HPDE6-E6E7 (cell line): Measurements from ENCODE around the gene PTBP3.

Source experiments
- DNase-seq: peaks from one replicate; pipeline ENCODE4 v3.0.0; 2011; ENCODE audit warnings: missing footprints; ENCODE audit errors: extremely low spot score

PTBP3 gene

DNA sequence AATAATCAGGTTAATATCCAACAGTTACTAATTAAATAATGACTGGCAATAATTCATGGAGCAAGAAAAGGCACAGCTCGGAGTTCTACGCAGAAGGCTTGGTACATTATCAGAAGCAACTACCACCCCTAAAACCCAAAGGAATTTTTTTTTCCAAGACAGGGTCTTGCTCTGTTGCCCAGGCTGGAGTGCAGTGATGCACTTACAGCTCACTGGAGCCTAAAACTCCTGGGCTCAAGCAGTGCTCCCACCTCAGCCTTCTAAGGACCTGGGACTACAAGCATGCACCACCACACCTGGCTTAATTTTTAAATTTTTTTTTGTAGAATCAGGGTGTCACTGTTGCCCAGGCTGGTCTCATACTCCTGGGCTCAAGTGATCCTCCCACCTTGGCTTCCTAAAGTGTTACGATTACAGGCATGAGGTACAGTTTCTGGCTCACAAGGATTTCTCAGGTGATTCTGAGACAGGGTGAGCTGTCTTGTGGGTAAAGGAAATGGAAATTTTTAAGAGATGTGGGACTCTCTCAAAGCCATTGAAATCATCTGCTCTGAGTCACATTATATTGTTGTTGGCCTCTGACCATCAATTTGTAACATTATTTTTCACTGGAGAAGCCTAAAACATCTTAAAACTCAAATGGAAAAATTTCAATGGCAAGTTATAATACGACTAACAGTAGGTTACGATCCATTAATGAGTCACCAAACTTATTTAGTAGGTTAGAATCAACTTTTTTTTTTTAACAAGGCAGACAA, 26.8 kb upstream of the PTBP3 start:
- DNase-seq = no peak

DNA sequence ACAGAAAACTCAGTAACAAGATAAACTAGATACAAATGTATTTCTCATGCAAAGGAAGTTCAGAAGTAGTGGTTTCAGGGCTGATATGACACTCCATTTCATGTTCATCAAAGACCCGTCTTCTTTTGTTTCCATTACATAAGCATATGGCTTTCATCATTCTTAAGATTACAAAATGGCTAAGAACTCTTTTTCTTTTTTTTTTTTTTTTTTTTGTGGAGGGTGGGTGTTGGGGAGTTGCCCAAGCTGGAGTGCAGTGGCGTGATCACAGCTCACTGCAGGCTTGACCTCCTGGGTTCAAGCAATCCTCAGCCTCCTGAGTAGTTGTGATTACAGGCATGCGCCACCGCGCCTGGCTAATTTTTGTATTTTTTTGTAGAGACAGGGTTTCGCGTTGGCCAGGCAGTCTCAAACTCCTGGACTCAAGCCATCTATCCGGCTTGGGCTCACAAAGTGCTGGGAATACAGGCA, 22.0 kb upstream of the PTBP3 start:
- no peak for DNase-seq

- DNase-seq = no peak
Observed at GRCh38 chr9:112354081-112354743, 20.8 kb upstream of the PTBP3 start.

GRCh38 chr9:112352209-112352608, 18.8 kb upstream of the PTBP3 start:
- no peak for DNase-seq

DNA sequence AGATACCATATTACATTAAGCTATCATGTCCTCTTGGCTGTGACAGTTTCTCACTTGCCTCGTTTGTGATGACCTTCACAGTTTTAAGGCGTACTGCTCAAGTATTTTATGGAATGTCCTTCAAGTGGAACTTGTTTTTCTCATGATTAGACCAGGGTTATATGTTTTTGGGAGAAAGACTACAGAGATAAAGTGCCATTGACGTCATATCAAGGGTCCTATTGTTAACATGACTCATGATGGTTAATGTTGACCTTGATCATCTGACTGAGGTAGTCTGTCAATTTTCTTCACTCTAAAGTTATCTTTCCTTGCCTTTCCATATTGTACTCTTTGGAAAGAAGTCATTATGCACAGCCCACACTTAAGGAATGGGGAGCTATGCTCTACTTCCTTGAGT, 17.8 kb upstream of the PTBP3 start:
- no peak for DNase-seq

DNA sequence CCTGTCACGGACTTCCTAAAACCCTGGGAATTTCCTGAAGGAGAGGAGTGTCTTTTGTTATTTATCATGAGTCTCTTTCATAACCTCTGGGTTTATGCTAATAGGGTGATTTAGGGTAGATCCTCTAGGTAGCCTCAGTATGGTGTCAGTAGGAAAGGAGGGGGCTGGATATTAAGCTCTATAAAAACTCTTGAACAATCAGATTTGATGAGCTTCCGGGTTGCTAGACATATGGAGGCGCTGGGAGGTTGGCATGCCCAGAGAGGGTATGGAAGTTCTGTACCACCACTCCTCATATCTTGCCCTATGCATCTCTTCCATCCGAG, 15.6 kb upstream of the PTBP3 start:
- DNase-seq = no peak

GRCh38 chr9:112348257-112349007, 15.0 kb upstream of the PTBP3 start:
- DNase-seq = no peak

DNA sequence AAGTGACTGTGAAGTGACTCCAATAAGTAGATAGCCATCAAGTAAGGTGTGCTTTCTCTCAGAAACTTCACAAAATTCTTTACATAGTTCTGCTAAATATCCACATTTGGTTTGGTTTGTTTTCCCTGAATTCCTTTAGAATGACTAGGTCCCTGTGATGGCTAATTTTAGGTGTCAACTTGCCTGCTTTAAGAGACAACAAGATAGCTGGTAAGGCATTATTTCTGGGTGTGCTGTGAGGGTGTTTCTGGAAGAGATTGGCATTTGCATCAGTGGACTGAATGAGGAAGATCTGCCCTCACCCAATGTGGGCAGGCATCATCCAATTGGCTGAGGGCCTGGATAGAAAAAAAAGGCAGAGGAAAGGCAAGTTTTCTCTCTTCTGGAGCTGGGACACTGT, 8.3 kb upstream of the PTBP3 start:
- DNase-seq = no peak

DNA sequence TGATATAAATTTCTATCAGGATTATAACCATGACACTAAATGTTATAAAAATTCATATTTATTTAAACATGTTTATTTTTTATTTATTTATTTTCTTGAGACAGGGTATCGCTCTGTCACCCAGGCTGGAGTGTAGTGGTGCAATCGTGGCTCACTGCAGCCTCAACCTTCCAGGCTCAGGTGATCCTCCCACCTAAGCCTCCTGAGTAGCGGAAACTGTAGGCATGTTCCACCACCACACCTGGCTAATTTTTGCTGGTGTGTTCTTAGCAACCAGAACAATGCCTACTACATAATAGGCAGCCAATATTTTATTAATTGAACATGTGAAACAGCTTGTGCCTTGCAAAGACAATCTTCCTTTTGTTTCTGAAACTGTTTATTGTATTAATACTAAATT, 6.5 kb upstream of the PTBP3 start:
- no peak for DNase-seq

GRCh38 chr9:112338561-112338960, 5.1 kb upstream of the PTBP3 start:
- DNase-seq = no peak

DNA sequence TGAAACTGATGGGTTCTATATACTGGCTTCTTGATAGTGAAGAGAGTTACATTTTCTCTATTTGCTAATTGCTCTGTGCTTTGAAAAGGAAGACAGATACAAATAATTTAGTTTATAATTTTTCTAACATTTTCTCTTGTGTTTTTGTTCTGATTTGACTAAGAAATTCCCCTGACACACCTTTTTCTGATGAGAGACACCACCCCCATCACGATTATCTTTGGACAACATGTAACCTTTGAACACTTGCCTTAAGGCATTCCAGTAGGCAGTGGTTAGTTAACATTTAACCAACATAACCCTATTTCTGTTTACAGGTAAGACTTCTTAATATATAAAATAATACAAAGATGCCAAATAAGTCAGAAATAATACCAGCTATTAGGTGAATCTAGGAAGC, 4.1 kb upstream of the PTBP3 start:
- DNase-seq = no peak

DNA sequence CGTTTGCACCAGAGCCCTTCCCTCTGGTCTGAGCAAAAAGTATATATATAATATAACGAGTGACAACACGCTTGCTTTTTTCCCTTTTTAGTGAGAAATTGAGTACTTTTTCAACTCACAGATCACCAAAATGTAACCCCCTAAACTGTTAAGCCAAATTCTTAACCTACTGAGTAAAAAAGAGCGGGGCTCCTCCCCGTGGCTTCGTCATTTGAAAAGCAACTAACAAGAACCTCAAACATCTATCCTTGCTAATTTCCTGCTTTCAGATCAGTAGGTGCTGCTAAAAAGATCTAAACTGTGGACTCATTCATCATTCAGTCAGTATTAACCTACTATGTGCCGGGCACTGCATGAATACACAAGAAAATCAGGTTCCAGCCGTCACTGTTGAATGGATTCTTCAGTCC, 1.0 kb upstream of the PTBP3 start:
- DNase-seq = no peak

DNA sequence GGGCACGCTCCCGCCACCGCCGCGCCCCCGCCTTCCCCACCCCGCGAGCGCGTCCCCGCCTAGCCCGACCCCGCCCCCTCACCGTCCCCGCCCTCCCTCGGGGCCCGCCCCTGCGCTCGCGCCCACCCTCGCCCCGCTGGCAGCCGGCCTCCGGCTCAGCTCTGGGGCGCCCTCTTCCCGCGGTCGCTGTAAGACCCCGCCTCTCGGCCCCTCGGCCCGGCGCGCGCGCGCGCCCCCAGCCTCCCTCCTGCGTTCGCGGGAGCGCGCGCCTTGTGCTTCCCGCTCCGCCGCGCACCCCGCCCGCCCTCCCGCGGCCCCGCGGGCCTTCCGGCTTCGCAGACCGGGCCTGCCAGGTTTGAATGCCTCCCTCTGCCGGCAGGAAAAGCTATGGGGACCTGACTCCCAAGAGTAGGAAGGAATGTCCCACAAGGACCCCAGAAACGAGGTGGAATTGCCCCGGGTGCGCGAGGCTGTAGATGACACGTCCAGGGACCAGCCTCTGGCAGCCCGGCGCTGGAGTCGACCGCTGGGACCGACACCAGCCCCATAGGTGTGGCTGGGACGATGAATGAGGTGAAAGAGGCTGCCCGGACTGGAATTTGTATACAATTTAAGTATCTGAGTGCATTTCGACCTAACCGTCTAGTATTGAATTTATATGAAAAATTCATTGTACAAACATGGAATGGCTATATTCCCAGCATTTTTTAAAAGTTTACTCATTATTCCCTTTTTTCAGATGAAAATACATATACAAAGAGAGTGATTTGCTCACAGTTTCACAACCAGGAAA, 416 bp upstream of the PTBP3 start:
- DNase-seq = peak; percentile 93

GRCh38 chr9:112332674-112332976, 794 bp downstream of the PTBP3 start:
- DNase-seq = no peak

- DNase-seq = no peak
Observed at GRCh38 chr9:112332214-112332613, 1.2 kb downstream of the PTBP3 start.

GRCh38 chr9:112331674-112331952, 1.8 kb downstream of the PTBP3 start:
- no peak for DNase-seq

GRCh38 chr9:112328545-112328944, 4.9 kb downstream of the PTBP3 start:
- DNase-seq = no peak

DNA sequence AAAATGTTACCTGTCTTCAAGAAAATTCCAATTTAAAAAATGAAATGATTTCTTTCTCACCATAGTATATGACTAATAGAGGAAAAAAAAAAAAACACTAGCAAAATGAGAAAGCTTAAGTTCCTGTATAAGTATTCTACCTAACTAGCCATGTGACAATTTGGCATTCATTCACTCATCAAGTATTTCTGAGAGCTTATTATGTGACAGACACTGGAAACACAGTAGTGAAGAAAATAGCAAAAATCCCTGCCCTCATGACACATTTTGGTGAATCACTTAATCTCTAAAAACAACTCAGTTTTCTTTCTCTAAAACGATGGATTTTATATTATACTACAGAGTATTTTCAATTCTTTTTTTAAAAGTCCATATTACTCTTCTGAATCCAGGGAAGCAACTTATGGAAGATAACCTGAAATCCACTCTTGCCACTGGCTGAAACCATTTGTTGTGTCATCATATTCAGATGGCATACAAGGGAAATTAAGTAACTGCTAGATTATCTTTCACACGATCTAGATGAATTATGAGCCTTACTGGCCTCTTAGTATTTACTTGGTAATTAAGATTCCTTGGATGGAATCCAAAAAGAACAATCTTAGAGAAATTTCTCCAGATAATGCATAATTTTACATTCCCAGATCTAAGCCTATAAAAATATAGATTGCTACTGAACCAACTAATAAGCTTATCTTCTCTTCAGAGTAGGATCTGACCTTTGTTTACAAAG, 5.5 kb downstream of the PTBP3 start:
- no peak for DNase-seq

DNA sequence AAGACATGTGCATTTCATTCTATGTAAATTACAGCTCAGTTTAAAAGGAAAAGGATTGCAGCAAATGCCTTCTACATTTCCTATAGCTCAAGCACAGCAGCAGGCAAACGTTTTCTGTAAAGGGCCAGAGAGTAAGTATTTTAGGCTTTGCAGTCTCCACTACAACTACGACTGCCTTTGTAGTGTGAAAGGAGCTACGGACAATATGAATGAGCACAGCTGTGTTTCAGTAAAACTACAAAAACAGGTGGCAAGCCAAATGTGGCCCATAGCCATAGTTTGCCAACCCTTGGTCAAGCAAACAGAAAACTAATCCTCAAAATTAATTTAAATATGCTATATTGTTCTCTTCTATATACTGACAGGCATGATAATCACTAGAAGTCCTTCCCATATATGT, 7.2 kb downstream of the PTBP3 start:
- DNase-seq = no peak

- no peak for DNase-seq
Observed at GRCh38 chr9:112325600-112325999, 7.8 kb downstream of the PTBP3 start.

GRCh38 chr9:112325127-112325526, 8.3 kb downstream of the PTBP3 start:
- DNase-seq = no peak

DNA sequence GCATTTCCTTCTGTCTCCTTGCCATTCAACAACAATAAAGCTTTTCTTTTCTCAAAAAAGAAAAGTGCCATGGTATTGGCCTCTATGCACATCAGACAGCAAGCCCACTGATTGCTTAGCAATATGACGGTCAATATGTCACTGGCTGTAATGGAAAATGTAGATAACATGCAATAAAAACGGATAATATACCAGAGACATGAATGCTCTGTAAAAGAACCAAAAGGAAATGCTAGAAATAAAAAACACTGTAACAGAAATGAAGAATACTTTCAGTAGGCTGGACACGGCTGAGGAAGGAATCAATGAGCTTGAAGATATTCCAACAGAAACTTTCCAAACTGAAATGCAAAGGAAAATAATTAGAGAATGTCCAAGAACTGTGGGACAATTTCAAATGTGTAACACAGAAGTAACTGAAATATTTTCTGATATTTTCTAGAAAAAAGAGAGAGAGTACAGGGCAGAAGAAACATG, 10.0 kb downstream of the PTBP3 start:
- DNase-seq = no peak
